Skin epidermis (tissue), 12 donors: Measurements from ENCODE around the gene FBXO2.
"Not testable (repeated sequence)": the region's sequence is repeated elsewhere in the genome, so short reads cannot be mapped to it uniquely, and the experiment has no call there.

Experiments used
- H3K27ac ChIP-seq, 21 experiments: fragments of 200-600 bp; sonication (generic) in 11 of 21; one replicate each; pipeline ENCODE4 v1.5.0; 2020; ENCODE audit warnings: mild to moderate bottlenecking in 3 of 21, inconsistent platforms in 2 of 21, moderate library complexity in 2 of 21
- H3K4me3 ChIP-seq, 7 experiments: fragments of 200-600 bp; sonication (generic) in 2 of 7; one replicate each; pipeline ENCODE4 v1.5.0; 2020; ENCODE audit warnings: inconsistent platforms in 2 of 7, mild to moderate bottlenecking in 2 of 7, moderate library complexity in 1 of 7

FBXO2 gene

GRCh38 chr1:11657654-11658053 is 3.4 kb upstream of the FBXO2 start:
- Histone ChIP-seq H3K4me3 (no peak overlapping the region), H3K27ac (no peak overlapping the region)

- H3K4me3 ChIP-seq = peak overlapping the region; percentile 56 to 83 (median 67)
- peak overlapping the region in 18 of 21 experiments; percentile 4 to 87 (median 68) for H3K27ac ChIP-seq
Observed at GRCh38 chr1:11654939-11655808, 945 bp upstream of the FBXO2 start.

DNA sequence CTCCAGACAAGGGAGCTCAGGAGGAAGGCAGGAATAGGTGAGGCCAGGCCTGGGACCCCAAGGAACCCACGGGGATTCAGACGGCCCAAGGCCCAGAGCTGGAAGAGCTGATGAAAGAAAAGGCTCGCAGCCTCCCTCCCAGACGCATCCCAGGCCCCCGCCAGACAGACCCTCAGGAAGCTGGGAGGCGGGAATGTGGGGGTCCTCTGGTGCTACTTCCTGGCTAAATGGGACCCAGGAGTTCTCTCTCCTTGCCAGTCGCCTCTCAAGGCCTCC is 430 bp downstream of the FBXO2 start:
- H3K27ac ChIP-seq = peak overlapping the region in 11 of 21 experiments; percentile 11 to 87 (median 71)
- peak overlapping the region; percentile 56 to 83 (median 67) for H3K4me3 ChIP-seq

GRCh38 chr1:11653101-11653860 is 948 bp downstream of the FBXO2 start:
- peak overlapping the region in 1 of 7 experiments; percentile 60 for H3K4me3 ChIP-seq

DNA sequence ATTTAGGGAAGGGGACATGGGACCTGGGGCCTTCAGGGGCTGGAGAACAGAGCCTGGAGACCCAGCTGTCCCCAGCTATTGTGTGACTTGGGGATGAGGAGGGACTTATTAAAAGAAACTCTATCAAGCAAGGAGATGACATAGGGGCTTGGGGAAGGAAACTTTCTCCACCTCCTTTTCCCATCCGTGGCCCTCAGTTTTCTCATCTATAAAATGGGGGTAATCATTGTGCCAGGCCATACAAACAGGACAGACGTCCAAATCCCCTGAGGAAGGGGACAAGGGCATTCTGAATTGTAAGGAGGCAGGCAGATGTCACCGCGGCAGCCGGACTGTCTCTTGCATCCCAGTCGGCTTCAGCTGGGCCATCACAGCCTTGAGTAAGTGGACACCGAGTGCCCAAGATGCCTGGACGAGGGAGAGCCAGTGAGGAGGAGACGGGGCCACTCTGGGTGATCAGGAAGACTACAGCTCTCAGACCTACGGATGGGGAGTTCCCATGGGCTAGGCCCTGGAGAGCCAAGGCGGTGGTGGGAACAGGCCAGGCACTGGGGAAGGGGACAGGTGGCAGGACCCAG is 1.9 kb downstream of the FBXO2 start:
- Histone ChIP-seq H3K4me3 (no peak overlapping the region), H3K27ac (no peak overlapping the region)

More at GRCh38 chr1:11653101-11653860, 948 bp downstream of the FBXO2 start:
- peak overlapping the region in 8 of 21 experiments; percentile 11 to 87 (median 76) for H3K27ac ChIP-seq

GRCh38 chr1:11651017-11651416 is 3.2 kb downstream of the FBXO2 start:
- Histone ChIP-seq H3K4me3 (no peak overlapping the region), H3K27ac (peak overlapping the region in 1 of 21 experiments; percentile 26)

DNA sequence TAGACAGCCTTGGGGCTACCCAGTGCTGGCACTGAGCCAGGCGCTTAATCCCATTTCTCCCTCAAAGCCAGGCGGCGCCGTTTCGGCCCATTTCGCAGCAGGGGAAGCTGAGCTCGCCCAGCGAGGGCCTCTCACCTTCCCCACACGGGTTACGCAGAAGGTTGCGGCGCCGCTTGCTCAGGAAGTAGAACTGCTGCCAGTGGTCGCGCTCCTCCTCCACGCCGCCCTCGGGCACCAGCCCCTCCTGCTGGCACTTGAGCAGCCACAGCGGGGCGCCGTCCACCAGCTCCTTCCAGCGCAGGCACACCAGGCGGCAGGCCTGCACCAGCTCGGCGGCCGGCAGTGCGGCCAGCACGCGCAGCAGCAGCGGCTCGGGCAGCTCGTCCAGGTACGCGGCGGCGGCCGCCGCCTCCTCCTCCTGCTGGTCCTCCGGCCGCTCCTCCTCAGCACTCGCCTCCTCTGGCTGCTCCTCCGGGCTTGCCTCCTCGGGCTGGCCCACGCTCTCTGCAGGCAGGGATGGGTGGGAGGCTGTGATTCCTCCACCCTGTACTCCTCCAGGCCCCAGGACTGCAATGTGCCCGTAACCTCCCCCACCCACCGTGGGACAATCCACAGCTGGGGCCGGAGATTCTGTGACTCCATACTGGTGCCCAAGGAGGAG is 3.8 kb downstream of the FBXO2 start:
- H3K4me3 ChIP-seq = no peak overlapping the region
- H3K27ac ChIP-seq = peak overlapping the region in 3 of 21 experiments; percentile 17 to 26 (median 18)

DNA sequence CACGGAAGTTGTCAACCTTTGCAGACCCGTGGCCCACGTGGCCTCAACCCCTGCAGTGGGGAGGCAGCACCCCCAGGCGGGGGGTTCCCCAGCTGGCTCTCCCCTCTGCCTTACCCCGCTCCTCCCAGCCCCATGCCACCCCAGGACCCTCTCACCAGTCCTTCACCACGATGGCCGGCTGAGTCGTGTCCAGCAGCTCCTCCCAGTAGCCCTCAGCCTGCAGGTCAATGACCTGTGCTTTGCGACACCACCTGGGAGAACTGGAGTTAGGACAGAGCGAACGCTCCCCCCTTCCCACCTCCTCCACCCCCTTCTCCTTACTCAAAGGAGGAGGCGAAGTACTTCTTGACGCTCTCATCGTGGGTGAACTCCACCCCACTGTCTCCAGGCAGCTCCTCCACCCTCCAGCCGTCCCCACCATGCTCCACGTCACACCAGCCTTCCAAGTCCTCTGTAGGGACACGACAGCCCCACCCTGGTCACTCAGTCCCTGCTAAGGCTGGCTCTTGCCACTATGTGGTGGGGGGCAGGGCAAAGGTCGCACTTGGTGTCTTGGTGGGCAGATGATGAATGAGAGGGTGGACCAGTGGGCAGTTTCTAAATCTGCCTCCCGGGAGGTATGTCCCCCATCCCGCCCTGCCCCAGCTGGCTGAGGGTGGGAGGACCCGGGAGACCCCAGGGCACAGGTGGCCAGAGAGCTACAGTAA is 4.5 kb downstream of the FBXO2 start:
- H3K27ac ChIP-seq = no peak overlapping the region
- no peak overlapping the region for H3K4me3 ChIP-seq

DNA sequence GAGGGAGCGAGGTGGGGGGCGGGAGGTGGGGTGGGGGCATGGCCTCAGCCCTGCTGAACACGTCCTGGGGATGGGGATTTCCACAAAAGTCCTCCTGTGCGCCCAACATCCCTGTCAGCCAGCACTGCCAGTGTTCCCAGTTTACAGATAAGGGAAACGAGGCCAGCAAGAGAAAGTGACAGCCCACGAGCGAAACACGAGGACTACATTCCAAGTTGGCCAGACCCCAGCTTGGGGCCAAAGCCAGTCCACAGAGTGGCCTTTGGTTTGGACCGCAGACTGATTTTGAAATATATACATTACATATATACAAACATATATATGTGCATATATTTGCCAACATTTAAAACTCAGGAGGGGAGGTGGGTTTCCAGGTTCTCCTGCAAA is 5.0 kb downstream of the FBXO2 start:
- Histone ChIP-seq H3K27ac (no peak overlapping the region), H3K4me3 (no peak overlapping the region)

GRCh38 chr1:11648732-11649158 is 5.5 kb downstream of the FBXO2 start:
- Histone ChIP-seq H3K27ac (peak overlapping the region in 1 of 21 experiments; percentile 4), H3K4me3 (no peak overlapping the region)

- H3K4me3 ChIP-seq = no peak overlapping the region
- peak overlapping the region in 1 of 21 experiments; percentile 62 for H3K27ac ChIP-seq
Observed at GRCh38 chr1:11648039-11648438, 6.2 kb downstream of the FBXO2 start.

- Histone ChIP-seq H3K27ac (peak overlapping the region in 2 of 21 experiments; percentile 19 to 62), H3K4me3 (no peak overlapping the region)
Observed at GRCh38 chr1:11647333-11647732, 6.9 kb downstream of the FBXO2 start.

GRCh38 chr1:11646317-11646716 is 7.9 kb downstream of the FBXO2 start:
- Histone ChIP-seq H3K27ac (no peak overlapping the region), H3K4me3 (no peak overlapping the region)

DNA sequence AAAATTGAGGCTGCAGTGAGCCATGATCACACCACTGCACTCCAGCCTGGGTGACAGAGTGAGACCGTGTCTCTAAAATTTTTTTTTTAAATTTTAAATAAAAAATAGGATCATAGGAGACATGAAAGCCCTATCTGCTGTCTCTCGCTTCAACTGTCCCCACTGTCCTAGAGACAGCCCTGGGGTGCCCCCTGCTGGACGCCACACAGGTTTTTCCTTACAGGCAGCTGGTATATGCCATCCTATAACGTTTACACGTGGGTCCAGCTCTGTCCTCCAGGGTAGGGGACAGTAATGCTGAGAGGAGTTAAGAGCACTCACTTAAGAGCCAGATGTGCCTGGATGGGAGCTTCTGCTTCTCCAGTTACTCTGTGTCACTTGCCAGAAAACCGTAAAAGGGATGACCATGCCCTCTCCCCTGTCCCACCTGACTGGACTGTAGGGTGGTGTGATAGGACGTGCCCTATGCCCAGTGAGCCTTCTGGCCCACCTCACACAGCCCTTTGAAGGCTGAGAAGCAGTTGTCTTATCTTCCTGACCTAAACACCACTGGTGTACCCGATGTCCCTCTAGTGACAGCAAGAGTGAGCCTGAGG is 8.5 kb downstream of the FBXO2 start:
- no peak overlapping the region for H3K4me3 ChIP-seq
- H3K27ac ChIP-seq = no peak overlapping the region

DNA sequence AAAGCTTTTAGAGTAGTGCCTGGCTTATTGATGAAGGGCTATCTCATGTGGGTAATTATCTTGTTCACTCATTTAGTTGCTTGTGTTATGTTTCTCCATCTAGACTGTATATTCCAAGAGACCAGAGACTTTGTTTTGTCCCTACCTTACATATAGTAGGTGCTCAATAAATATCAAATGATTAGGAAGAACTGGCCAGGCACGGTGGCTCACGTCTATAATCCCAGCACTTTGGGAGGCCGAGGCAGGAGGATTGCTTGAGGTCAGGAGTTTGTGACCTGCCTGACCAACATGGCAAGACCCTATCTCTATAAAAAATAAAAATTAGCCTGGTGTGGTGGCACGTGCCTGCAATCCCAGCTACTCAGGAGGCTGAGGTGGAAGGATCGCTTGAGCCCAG is 9.0 kb downstream of the FBXO2 start:
- Histone ChIP-seq H3K4me3 (no peak overlapping the region), H3K27ac (no peak overlapping the region)

DNA sequence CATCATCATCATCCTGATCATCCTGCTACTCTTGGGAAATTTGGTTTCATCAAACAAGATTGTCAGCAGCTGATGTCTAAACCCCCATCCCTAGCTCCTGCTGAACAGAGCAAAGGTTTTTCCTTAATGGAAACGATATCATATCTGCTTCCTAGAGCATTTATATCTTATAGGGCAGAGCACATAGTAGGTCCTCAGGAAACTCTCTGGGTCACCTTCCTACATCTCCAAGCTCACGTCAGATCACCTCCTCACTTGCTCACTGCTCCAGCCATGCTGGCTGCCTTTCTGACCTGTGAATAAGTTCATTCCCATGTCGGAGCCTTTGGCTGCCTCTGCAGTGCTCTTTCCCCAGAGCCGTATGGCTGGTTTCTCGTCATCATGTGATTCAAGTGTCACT is 10.4 kb downstream of the FBXO2 start:
- Histone ChIP-seq H3K4me3 (no peak overlapping the region), H3K27ac (no peak overlapping the region)

GRCh38 chr1:11642418-11643017 is 11.7 kb downstream of the FBXO2 start:
- H3K4me3 ChIP-seq, H3K27ac ChIP-seq: not testable (repeated sequence)

DNA sequence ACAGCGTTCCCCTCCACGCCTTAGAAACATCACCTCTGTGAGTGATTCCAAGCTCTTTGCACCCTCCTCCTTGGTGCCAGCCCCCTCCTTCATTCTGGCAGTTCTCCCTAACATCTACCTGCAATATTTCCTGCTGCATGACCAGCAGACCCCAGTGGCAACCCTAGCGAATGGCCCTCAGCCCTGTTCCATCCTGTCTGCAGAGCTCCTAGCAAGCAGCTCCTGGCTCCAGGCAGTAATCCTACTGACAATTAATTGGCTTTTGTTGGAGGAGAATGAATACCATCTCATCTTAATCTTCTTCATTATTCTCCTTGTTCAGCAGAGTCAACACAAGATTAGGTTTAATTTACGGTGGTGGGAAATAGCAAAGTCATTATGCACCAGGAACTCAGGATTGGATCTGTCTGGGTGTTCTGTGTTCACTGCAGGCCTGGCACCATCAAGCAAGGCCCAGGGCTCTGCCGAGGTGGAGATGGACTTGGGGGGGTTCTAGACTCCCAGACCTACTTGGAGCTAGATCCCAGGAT is 12.4 kb downstream of the FBXO2 start:
- no peak overlapping the region for H3K4me3 ChIP-seq

More for the DNA sequence above, 12.4 kb downstream of the FBXO2 start:
- H3K27ac ChIP-seq = no peak overlapping the region
